SK-N-SH treated with all-trans-retinoic acid at 6 μM for 48 hours (cell line): ENCODE measurements around the gene SPATA3.

ENCODE experiments used
- ATAC-seq: fragments of 200-7000 bp; cut with Tn5 transposase; 3 replicates; pipeline ENCODE4 v1.9.1; 2020; ENCODE audit warnings: mild to moderate bottlenecking, moderate library complexity
- ARNTL ChIP-seq: fragments of 450-650 bp; formaldehyde crosslinking; IDR thresholded peaks from 2 replicates; pipeline ENCODE4 v1.5.0; 2020; ENCODE audit warnings: low read depth, mild to moderate bottlenecking, moderate library complexity, borderline replicate concordance
- CSDC2 ChIP-seq: fragments of 250-450 bp; sonication (Bioruptor Pico); IDR thresholded peaks from 2 replicates; pipeline ENCODE4 v1.5.0; 2020; ENCODE audit warnings: mild to moderate bottlenecking, moderate library complexity
- ESRRG ChIP-seq: fragments of 250-450 bp; sonication (Bioruptor Pico); IDR thresholded peaks from 2 replicates; pipeline ENCODE4 v1.6.1; 2021; ENCODE audit warnings: mild to moderate bottlenecking
- ISL1 ChIP-seq: fragments of 250-450 bp; sonication (Bioruptor Pico); IDR thresholded peaks from 2 replicates; pipeline ENCODE4 v2.1.2; 2022; ENCODE audit warnings: mild to moderate bottlenecking, moderate library complexity
- OSR1 ChIP-seq: fragments of 250-450 bp; sonication (Bioruptor Pico); IDR thresholded peaks from 2 replicates; pipeline ENCODE4 v1.8.0; 2022; ENCODE audit warnings: moderate library complexity, mild to moderate bottlenecking, inconsistent platforms
- PPARA ChIP-seq: fragments of 250-450 bp; sonication (Bioruptor Pico); IDR thresholded peaks from 2 replicates; pipeline ENCODE4 v1.5.0; 2020; ENCODE audit warnings: mild to moderate bottlenecking, borderline replicate concordance
- RARB ChIP-seq: fragments of 250-450 bp; sonication (Bioruptor Pico); IDR thresholded peaks from 2 replicates; pipeline ENCODE4 v1.8.0; 2021; ENCODE audit warnings: mild to moderate bottlenecking, moderate library complexity
- TCF4 ChIP-seq: fragments of 250-450 bp; sonication (Bioruptor Pico); IDR thresholded peaks from 2 replicates; pipeline ENCODE4 v1.8.0; 2021; ENCODE audit warnings: mild to moderate bottlenecking, moderate library complexity, borderline replicate concordance
- TOX ChIP-seq: fragments of 250-450 bp; sonication (Bioruptor Pico); IDR thresholded peaks from 2 replicates; pipeline ENCODE4 v1.8.0; 2021; ENCODE audit warnings: mild to moderate bottlenecking, moderate library complexity, borderline replicate concordance
- ZFP3 ChIP-seq: fragments of 250-450 bp; sonication (Bioruptor Pico); IDR thresholded peaks from 2 replicates; pipeline ENCODE4 v1.5.0; 2020; ENCODE audit warnings: mild to moderate bottlenecking, moderate library complexity
- ZFP30 ChIP-seq: fragments of 450-650 bp; formaldehyde crosslinking; IDR thresholded peaks from 2 replicates; pipeline ENCODE4 v1.5.0; 2022; ENCODE audit warnings: mild to moderate bottlenecking, moderate library complexity
- ZNF565 ChIP-seq: fragments of 450-650 bp; formaldehyde crosslinking; conservative IDR thresholded peaks from 2 replicates; pipeline ENCODE4 v1.5.0; 2020; ENCODE audit warnings: low read depth, mild to moderate bottlenecking, moderate library complexity
- ZNF8 ChIP-seq: fragments of 450-650 bp; formaldehyde crosslinking; IDR thresholded peaks from 2 replicates; pipeline ENCODE4 v1.5.0; 2020; ENCODE audit warnings: mild to moderate bottlenecking, moderate library complexity
- TF ChIP-seq, protein P1 (sequence below): fragments of 250-450 bp; sonication (Bioruptor Pico); IDR thresholded peaks from 2 replicates; pipeline ENCODE4 v1.5.1; 2021; ENCODE audit warnings: mild to moderate bottlenecking, moderate library complexity
- TF ChIP-seq, protein P2 (sequence below): fragments of 250-450 bp; sonication (Bioruptor Pico); IDR thresholded peaks from 2 replicates; pipeline ENCODE4 v1.5.1; 2020; ENCODE audit warnings: low read depth, mild to moderate bottlenecking, moderate library complexity
- TF ChIP-seq, protein P3 (sequence below): fragments of 250-450 bp; sonication (Bioruptor Pico); IDR thresholded peaks from 2 replicates; pipeline ENCODE4 v1.8.0; 2021; ENCODE audit warnings: low read depth, mild to moderate bottlenecking, moderate library complexity, borderline replicate concordance
- TF ChIP-seq, protein P4 (sequence below): fragments of 250-450 bp; sonication (Bioruptor Pico); IDR thresholded peaks from 2 replicates; pipeline ENCODE4 v1.8.0; 2020; ENCODE audit warnings: mild to moderate bottlenecking, moderate library complexity, borderline replicate concordance
- TF ChIP-seq, protein P5 (sequence below): fragments of 250-450 bp; sonication (Bioruptor Pico); IDR thresholded peaks from 2 replicates; pipeline ENCODE4 v1.5.0; 2020; ENCODE audit warnings: mild to moderate bottlenecking, moderate library complexity

SPATA3 gene

DNA sequence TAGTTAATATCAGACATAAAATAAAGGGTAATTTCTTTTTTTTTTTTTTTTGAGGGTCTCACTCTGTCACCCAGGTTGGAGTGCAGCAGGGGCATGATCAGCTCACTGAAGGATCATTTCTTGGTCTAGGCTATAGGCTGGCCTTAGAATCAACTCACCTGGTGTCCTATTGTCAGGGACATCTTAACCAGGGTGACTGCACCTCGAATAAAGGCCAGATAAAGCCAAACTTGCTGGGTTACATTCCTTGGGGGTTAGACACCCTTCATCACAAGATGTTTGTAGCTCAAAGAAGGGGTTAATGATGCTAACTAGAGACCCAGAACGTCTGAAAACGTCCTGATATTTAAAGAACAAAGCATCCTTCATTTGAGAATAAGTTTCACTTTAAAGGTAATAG lies 17.9 kb downstream of the SPATA3 start (continued):
- TF ChIP-seq CSDC2 (CRISPR knock-in tag) (no peak), TOX (CRISPR knock-in tag) (no peak), ZNF8 (CRISPR knock-in tag) (no peak), TCF4 (CRISPR knock-in tag) (no peak), OSR1 (CRISPR knock-in tag) (no peak), RARB (CRISPR knock-in tag) (no peak), ARNTL (no peak), PPARA (CRISPR knock-in tag) (no peak), ISL1 (no peak)
- TF ChIP-seq, protein P1, sequence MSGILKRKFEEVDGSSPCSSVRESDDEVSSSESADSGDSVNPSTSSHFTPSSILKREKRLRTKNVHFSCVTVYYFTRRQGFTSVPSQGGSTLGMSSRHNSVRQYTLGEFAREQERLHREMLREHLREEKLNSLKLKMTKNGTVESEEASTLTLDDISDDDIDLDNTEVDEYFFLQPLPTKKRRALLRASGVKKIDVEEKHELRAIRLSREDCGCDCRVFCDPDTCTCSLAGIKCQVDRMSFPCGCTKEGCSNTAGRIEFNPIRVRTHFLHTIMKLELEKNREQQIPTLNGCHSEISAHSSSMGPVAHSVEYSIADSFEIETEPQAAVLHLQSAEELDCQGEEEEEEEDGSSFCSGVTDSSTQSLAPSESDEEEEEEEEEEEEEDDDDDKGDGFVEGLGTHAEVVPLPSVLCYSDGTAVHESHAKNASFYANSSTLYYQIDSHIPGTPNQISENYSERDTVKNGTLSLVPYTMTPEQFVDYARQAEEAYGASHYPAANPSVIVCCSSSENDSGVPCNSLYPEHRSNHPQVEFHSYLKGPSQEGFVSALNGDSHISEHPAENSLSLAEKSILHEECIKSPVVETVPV (CRISPR knock-in tag), result no peak
- TF ChIP-seq, protein P2, sequence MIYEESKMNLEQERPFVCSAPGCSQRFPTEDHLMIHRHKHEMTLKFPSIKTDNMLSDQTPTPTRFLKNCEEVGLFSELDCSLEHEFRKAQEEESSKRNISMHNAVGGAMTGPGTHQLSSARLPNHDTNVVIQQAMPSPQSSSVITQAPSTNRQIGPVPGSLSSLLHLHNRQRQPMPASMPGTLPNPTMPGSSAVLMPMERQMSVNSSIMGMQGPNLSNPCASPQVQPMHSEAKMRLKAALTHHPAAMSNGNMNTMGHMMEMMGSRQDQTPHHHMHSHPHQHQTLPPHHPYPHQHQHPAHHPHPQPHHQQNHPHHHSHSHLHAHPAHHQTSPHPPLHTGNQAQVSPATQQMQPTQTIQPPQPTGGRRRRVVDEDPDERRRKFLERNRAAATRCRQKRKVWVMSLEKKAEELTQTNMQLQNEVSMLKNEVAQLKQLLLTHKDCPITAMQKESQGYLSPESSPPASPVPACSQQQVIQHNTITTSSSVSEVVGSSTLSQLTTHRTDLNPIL, result no peak

DNA sequence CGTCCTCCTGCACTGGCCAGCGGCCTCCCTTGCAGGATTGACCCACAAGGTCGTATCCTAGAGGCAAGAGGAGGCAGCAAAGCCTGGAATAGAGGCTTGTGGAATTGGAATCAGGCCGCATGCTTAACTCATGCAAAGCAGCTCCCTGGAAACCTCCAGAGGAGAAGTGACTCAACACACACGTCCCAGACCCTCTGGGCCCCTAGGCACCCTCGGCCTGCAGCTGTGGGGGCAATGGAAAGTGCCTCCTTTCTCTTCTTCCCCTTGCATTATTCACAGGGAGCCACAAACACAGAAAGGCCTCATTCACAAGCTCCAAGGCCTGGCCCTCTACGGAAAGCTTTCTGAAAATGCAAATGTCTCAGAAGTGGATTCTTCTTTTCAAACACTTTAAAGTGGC lies 19.6 kb downstream of the SPATA3 start:
- TF ChIP-seq ZFP30 (CRISPR knock-in tag) (no peak), RARB (CRISPR knock-in tag) (no peak), CSDC2 (CRISPR knock-in tag) (no peak), ZNF565 (CRISPR knock-in tag) (no peak), ESRRG (CRISPR knock-in tag) (no peak), ISL1 (no peak)
- TF ChIP-seq, protein P3, sequence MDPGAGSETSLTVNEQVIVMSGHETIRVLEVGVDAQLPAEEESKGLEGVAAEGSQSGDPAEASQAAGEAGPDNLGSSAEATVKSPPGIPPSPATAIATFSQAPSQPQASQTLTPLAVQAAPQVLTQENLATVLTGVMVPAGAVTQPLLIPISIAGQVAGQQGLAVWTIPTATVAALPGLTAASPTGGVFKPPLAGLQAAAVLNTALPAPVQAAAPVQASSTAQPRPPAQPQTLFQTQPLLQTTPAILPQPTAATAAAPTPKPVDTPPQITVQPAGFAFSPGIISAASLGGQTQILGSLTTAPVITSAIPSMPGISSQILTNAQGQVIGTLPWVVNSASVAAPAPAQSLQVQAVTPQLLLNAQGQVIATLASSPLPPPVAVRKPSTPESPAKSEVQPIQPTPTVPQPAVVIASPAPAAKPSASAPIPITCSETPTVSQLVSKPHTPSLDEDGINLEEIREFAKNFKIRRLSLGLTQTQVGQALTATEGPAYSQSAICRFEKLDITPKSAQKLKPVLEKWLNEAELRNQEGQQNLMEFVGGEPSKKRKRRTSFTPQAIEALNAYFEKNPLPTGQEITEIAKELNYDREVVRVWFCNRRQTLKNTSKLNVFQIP (CRISPR knock-in tag), result no peak
- TF ChIP-seq, protein P4, sequence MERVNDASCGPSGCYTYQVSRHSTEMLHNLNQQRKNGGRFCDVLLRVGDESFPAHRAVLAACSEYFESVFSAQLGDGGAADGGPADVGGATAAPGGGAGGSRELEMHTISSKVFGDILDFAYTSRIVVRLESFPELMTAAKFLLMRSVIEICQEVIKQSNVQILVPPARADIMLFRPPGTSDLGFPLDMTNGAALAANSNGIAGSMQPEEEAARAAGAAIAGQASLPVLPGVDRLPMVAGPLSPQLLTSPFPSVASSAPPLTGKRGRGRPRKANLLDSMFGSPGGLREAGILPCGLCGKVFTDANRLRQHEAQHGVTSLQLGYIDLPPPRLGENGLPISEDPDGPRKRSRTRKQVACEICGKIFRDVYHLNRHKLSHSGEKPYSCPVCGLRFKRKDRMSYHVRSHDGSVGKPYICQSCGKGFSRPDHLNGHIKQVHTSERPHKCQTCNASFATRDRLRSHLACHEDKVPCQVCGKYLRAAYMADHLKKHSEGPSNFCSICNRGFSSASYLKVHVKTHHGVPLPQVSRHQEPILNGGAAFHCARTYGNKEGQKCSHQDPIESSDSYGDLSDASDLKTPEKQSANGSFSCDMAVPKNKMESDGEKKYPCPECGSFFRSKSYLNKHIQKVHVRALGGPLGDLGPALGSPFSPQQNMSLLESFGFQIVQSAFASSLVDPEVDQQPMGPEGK (CRISPR knock-in tag), result no peak
- TF ChIP-seq, protein P5, sequence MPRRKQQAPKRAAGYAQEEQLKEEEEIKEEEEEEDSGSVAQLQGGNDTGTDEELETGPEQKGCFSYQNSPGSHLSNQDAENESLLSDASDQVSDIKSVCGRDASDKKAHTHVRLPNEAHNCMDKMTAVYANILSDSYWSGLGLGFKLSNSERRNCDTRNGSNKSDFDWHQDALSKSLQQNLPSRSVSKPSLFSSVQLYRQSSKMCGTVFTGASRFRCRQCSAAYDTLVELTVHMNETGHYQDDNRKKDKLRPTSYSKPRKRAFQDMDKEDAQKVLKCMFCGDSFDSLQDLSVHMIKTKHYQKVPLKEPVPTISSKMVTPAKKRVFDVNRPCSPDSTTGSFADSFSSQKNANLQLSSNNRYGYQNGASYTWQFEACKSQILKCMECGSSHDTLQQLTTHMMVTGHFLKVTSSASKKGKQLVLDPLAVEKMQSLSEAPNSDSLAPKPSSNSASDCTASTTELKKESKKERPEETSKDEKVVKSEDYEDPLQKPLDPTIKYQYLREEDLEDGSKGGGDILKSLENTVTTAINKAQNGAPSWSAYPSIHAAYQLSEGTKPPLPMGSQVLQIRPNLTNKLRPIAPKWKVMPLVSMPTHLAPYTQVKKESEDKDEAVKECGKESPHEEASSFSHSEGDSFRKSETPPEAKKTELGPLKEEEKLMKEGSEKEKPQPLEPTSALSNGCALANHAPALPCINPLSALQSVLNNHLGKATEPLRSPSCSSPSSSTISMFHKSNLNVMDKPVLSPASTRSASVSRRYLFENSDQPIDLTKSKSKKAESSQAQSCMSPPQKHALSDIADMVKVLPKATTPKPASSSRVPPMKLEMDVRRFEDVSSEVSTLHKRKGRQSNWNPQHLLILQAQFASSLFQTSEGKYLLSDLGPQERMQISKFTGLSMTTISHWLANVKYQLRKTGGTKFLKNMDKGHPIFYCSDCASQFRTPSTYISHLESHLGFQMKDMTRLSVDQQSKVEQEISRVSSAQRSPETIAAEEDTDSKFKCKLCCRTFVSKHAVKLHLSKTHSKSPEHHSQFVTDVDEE (CRISPR knock-in tag), result no peak
- no peak for ATAC-seq

DNA sequence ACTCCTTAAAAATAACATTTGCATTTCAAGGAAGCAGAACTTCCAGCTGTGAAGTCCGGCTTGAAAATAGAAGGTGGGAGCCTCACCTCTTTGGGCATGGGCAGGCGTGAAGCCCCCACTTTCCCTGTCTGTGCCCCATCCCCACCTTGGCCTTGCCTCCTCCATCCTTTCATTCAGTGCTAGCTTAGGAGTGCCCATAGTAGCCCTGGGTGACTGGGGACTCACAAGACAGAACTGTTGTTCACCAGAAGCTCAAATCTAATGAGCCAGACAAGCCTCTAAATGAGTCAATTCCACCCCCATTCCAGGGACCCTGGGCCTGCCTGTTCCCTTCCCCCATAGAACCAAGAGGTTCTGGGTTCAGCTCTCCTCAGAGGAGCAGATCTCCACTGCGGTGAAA lies 20.0 kb downstream of the SPATA3 start:
- ATAC-seq, result no peak
- no peak for TF ChIP-seq ZFP3 (CRISPR knock-in tag)

DNA sequence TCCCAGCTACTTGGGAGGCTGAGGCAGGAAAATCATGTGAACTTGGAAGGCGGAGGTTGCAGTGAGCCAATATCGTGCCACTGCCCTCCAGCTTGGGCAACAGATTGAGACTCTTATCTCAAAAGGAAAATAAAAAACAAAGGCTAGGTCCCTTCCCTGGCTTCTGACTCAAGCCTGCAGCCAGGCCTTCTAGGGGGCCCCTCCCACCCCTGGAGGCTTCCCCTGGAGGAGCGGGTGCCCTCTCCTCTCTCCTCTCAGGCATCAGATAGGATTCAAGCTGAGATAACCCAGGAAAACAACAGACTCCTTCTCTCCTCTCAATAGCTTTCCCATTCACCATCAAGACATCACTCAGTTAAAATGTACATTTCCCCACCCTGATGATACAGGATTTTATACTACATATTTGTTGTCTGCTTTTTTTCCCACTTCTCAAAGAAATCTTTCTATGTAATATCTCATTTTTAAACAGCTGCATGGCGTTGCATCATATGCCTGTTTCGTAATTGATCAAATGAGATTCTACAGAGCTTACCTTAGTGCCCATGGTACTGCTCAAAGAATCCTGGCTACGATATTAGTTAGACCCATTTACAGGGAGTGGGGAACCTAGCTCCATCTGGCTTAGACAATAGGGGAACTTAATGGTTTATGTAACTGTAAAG lies 20.8 kb downstream of the SPATA3 start:
- no peak for ATAC-seq
- TF ChIP-seq, protein P1 (CRISPR knock-in tag), result no peak
- TF ChIP-seq ZNF565 (CRISPR knock-in tag) (no peak), ESRRG (CRISPR knock-in tag) (no peak), OSR1 (CRISPR knock-in tag) (no peak), ZFP3 (CRISPR knock-in tag) (no peak), ARNTL (no peak)
- TF ChIP-seq, protein P4 (CRISPR knock-in tag), result no peak
- TF ChIP-seq, protein P5 (CRISPR knock-in tag), result no peak
